ENCODE data around the gene SCIN.

DNA sequence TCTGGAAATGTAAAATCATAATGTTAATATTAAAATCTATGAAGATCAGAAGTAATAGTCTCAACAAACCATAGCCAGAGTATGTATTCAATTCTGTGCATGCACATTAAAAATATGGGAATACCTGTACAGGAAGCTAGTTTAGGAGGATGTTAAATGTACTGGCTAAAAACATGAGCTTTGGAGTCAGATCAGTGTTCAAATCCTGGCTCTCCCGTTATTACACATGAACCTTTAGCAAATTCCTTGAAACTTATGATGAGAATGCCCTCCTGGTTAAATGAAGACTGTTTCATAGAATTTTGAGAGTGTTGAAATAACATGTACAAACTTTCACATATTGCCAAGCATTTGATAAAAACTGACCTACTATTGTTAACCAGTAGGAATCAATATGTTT, 121.5 kb downstream of the SCIN start:
- TF ChIP-seq, protein P1, sequence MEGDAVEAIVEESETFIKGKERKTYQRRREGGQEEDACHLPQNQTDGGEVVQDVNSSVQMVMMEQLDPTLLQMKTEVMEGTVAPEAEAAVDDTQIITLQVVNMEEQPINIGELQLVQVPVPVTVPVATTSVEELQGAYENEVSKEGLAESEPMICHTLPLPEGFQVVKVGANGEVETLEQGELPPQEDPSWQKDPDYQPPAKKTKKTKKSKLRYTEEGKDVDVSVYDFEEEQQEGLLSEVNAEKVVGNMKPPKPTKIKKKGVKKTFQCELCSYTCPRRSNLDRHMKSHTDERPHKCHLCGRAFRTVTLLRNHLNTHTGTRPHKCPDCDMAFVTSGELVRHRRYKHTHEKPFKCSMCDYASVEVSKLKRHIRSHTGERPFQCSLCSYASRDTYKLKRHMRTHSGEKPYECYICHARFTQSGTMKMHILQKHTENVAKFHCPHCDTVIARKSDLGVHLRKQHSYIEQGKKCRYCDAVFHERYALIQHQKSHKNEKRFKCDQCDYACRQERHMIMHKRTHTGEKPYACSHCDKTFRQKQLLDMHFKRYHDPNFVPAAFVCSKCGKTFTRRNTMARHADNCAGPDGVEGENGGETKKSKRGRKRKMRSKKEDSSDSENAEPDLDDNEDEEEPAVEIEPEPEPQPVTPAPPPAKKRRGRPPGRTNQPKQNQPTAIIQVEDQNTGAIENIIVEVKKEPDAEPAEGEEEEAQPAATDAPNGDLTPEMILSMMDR (IDR thresholded peaks at IDR 0.05), result no peak
- no peak for TF ChIP-seq POLR2A (IDR thresholded peaks at IDR 0.05)
